SK-N-SH (cell line): ENCODE data around the gene CDK8. TPM values are rescaled to one million over a fixed set of nuclear protein-coding genes. Genes with fewer than 3 reads are reported as not detected.

Source experiments
- CTCF ChIA-PET: fragments of 300-600, 350-600 bp; formaldehyde crosslinking; extraction: SDS; loops from one replicate; lab custom pipeline; 2021; lab: Yijun Ruan, JAX
- POLR2A ChIA-PET: fragments of 350-600 bp; sonication (Branson Sonifier 250); formaldehyde crosslinking; extraction: SDS; loops from one replicate; lab custom pipeline; 2020; ENCODE audit warnings: antibody characterized with exemption, inconsistent platforms; lab: Yijun Ruan, JAX
- DNase-seq: peaks from one replicate; pipeline ENCODE4 v3.0.0; 2012
- H2AFZ ChIP-seq: fragments of 200-600 bp; sonication (generic); 2 replicates; pipeline ENCODE4 v1.8.1; 2016; ENCODE audit warnings: antibody characterized with exemption, mild to moderate bottlenecking, low read depth
- H3F3A ChIP-seq: fragments of 200-600 bp; sonication (generic); replicated peaks from 2 replicates; pipeline ENCODE3; 2016; ENCODE audit warnings: antibody characterized with exemption, mild to moderate bottlenecking; ENCODE audit not compliant: insufficient read depth
- H3K27ac ChIP-seq, 2 experiments: fragments of 200-500 bp in 1 of 2; fragments of 200-600 bp in 1 of 2; sonication (Bioruptor generic) in 1 of 2; sonication (generic), shearing (Covaris generic) in 1 of 2; 2 replicates each; pipeline versions ENCODE4 v1.5.1 to v1.6.1; 2014 to 2016; ENCODE audit warnings: low read depth in 2 of 2, inconsistent platforms in 1 of 2, low read length in 1 of 2, mild to moderate bottlenecking in 1 of 2, mixed read lengths in 1 of 2
- H3K27me3 ChIP-seq: fragments of 200-600 bp; sonication (generic), shearing (Covaris generic); 2 replicates; pipeline ENCODE4 v1.6.1; 2016; ENCODE audit warnings: mixed run types; ENCODE audit not compliant: insufficient read depth
- H3K36me3 ChIP-seq, 2 experiments: fragments of 200-500 bp in 1 of 2; fragments of 200-600 bp in 1 of 2; sonication (Bioruptor generic) in 1 of 2; sonication (generic) in 1 of 2; replicated peaks in 1 of 2; 2 replicates each; pipeline versions ENCODE3 to v1.5.1; 2014 to 2016; ENCODE audit warnings: low read length in 1 of 2, mild to moderate bottlenecking in 1 of 2; ENCODE audit not compliant: insufficient read depth in 2 of 2, control insufficient read depth in 1 of 2
- H3K4me1 ChIP-seq, 2 experiments: fragments of 200-500 bp in 1 of 2; fragments of 200-600 bp in 1 of 2; sonication (Bioruptor generic) in 1 of 2; sonication (generic), shearing (Covaris generic) in 1 of 2; 2 replicates each; pipeline versions ENCODE4 v1.5.1 to v1.6.1; 2014 to 2016; ENCODE audit warnings: low read depth in 1 of 2, low read length in 1 of 2, mixed run types in 1 of 2; ENCODE audit not compliant: insufficient read depth in 2 of 2, control insufficient read depth in 1 of 2
- H3K4me2 ChIP-seq: fragments of 200-600 bp; sonication (generic), shearing (Covaris generic); 2 replicates; pipeline ENCODE4 v1.6.1; 2017; ENCODE audit warnings: mixed run types
- H3K4me3 ChIP-seq, 2 experiments: fragments of 200-500 bp in 1 of 2; fragments of 200-600 bp in 1 of 2; sonication (Bioruptor generic) in 1 of 2; sonication (generic), shearing (Covaris generic) in 1 of 2; 2 replicates each; pipeline versions ENCODE4 v1.5.1 to v1.8.1; 2014 to 2016; ENCODE audit warnings: low read depth in 2 of 2, inconsistent platforms in 1 of 2, low read length in 1 of 2, mild to moderate bottlenecking in 1 of 2, mixed read lengths in 1 of 2, moderate library complexity in 1 of 2
- H3K79me2 ChIP-seq: fragments of 200-600 bp; sonication (generic); 2 replicates; pipeline ENCODE4 v1.8.1; 2017; ENCODE audit warnings: mild to moderate bottlenecking; ENCODE audit not compliant: insufficient read depth
- H3K9ac ChIP-seq: fragments of 200-600 bp; sonication (generic); 2 replicates; pipeline ENCODE4 v1.6.1; 2017; ENCODE audit warnings: mixed run types
- H3K9me2 ChIP-seq: fragments of 200-600 bp; sonication (generic); 2 replicates; pipeline ENCODE4 v1.6.1; 2017; ENCODE audit warnings: mixed run types
- H3K9me3 ChIP-seq: fragments of 200-600 bp; sonication (generic); 2 replicates; pipeline ENCODE4 v1.6.1; 2017; ENCODE audit warnings: mixed run types, mild to moderate bottlenecking, moderate library complexity
- H4K20me1 ChIP-seq: fragments of 200-600 bp; sonication (generic); 2 replicates; pipeline ENCODE4 v1.6.1; 2017; ENCODE audit warnings: mild to moderate bottlenecking, mixed run types; ENCODE audit not compliant: insufficient read depth
- CHD2 ChIP-seq: fragments of 150-350 bp; IDR thresholded peaks from 2 replicates; pipeline ENCODE4 v1.6.1; 2018; ENCODE audit warnings: low read length; ENCODE audit not compliant: partially characterized antibody
- CTCF ChIP-seq: fragments of 200-600 bp; sonication (generic); IDR thresholded peaks from 2 replicates; pipeline ENCODE4 v1.6.1; 2017; ENCODE audit warnings: antibody characterized with exemption, mild to moderate bottlenecking, moderate library complexity
- ELF1 ChIP-seq: IDR thresholded peaks from 2 replicates; pipeline ENCODE4 v1.4.0; 2012
- FOXJ3 ChIP-seq: sonication (generic); formaldehyde crosslinking; IDR thresholded peaks from 2 replicates; pipeline ENCODE4 v1.5.1; 2020; ENCODE audit warnings: mild to moderate bottlenecking, missing genetic modification reagents
- GABPA ChIP-seq: IDR thresholded peaks from 2 replicates; pipeline ENCODE4 v1.4.0; 2012; ENCODE audit warnings: low read depth, mild to moderate bottlenecking
- JUND ChIP-seq: IDR thresholded peaks from 2 replicates; pipeline ENCODE4 v1.4.0; 2012
- MAX ChIP-seq: IDR thresholded peaks from 2 replicates; pipeline ENCODE4 v1.4.0; 2012; ENCODE audit warnings: low read depth
- MEF2A ChIP-seq: IDR thresholded peaks from 2 replicates; pipeline ENCODE4 v1.4.0; 2012; ENCODE audit warnings: low read depth, borderline replicate concordance
- NFIC ChIP-seq: IDR thresholded peaks from 2 replicates; pipeline ENCODE4 v1.4.0; 2012; ENCODE audit warnings: borderline replicate concordance
- NRF1 ChIP-seq: IDR thresholded peaks from 2 replicates; pipeline ENCODE4 v1.6.1; 2012; ENCODE audit warnings: low read depth, mild to moderate bottlenecking, low read length
- RCOR1 ChIP-seq: fragments of 150-350 bp; IDR thresholded peaks from 2 replicates; pipeline ENCODE4 v1.6.1; 2017; ENCODE audit warnings: antibody characterized with exemption, low read length
- RFX5 ChIP-seq: IDR thresholded peaks from 2 replicates; pipeline ENCODE4 v1.6.1; 2012; ENCODE audit warnings: mild to moderate bottlenecking, improper control_type of control experiment, low read length
- SMC3 ChIP-seq: IDR thresholded peaks from 2 replicates; pipeline ENCODE4 v1.6.1; 2012; ENCODE audit warnings: low read depth, low read length, improper control_type of control experiment
- TAF1 ChIP-seq: IDR thresholded peaks from 2 replicates; pipeline ENCODE4 v1.6.1; 2012; ENCODE audit warnings: low read depth, mild to moderate bottlenecking, low read length, moderate library complexity, borderline replicate concordance
- TCF12 ChIP-seq: IDR thresholded peaks from 2 replicates; pipeline ENCODE4 v1.4.0; 2012
- USF1 ChIP-seq: IDR thresholded peaks from 2 replicates; pipeline ENCODE4 v1.4.0; 2012; ENCODE audit warnings: low read depth, borderline replicate concordance
- WGBS: methylation state at CpG from one replicate; pipeline ENCODE4 v1.1.6; 2017; ENCODE audit warnings: low lambda C conversion rate; 5-methylcytosine and 5-hydroxymethylcytosine counted together
- polyA plus RNA-seq, 3 experiments: library from polyadenylated mRNA; depleted of rRNA; stranded (reverse); fragments of >200 nt; gene quantifications; 2 replicates each; pipeline ENCODE4 v1.2.3, GENCODE V29; 2012
- TF ChIP-seq, protein P1 (sequence below): fragments of 150-350 bp; IDR thresholded peaks from 2 replicates; pipeline ENCODE4 v1.6.1; 2017; ENCODE audit warnings: antibody characterized with exemption, low read length, low read depth, borderline replicate concordance
- TF ChIP-seq, protein P2 (sequence below): IDR thresholded peaks from 2 replicates; pipeline ENCODE4 v1.4.0; 2012; ENCODE audit warnings: low read depth, borderline replicate concordance
- TF ChIP-seq, protein P3 (sequence below): fragments of 150-350 bp; IDR thresholded peaks from 2 replicates; pipeline ENCODE4 v1.6.1; 2016; ENCODE audit warnings: mild to moderate bottlenecking, low read depth, low read length

Gene CDK8
- polyA plus RNA-seq, 1 of the 3 experiments (the other 2 are of a cell fraction) = 10.1 TPM

GRCh38 chr13:26440111-26440510 lies 186.2 kb downstream of the CDK8 start:
- no peak overlapping the region for H2AFZ ChIP-seq
- ChIA-PET CTCF (interaction anchor here (0.6 kb wide), 1 partner anchor 107 kb away, joined by 3 read pairs; no protein-coding TSS in a partner anchor), POLR2A (no interaction called here)
- H3K27ac ChIP-seq = no peak overlapping the region
- no peaks in the 10 kb centered on the region for H3K79me2 ChIP-seq
- H3K4me3 ChIP-seq = no peak overlapping the region
- no peak overlapping the region for H3K4me2 ChIP-seq
- H3K4me1 ChIP-seq = no peaks in the 10 kb centered on the region
- H3K27me3 ChIP-seq = no peaks in the 10 kb centered on the region
- no peak overlapping the region for H3K9ac ChIP-seq
- H3K9me2 ChIP-seq = no peaks in the 10 kb centered on the region
- DNase-seq = no peak
- TF ChIP-seq USF1 (no peak), TAF1 (no peak), ELF1 (no peak)
- TF ChIP-seq, protein P1, sequence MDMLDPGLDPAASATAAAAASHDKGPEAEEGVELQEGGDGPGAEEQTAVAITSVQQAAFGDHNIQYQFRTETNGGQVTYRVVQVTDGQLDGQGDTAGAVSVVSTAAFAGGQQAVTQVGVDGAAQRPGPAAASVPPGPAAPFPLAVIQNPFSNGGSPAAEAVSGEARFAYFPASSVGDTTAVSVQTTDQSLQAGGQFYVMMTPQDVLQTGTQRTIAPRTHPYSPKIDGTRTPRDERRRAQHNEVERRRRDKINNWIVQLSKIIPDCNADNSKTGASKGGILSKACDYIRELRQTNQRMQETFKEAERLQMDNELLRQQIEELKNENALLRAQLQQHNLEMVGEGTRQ = no peak
- peaks cover 17% of the 10 kb centered on the region for H3K9me3 ChIP-seq
- H3K36me3 ChIP-seq = no peaks in the 10 kb centered on the region
- H3F3A ChIP-seq = no peaks in the 10 kb centered on the region
- WGBS = 13% methylated on average over 3 of the region's 3 CpGs
- no peaks in the 10 kb centered on the region for H4K20me1 ChIP-seq

DNA sequence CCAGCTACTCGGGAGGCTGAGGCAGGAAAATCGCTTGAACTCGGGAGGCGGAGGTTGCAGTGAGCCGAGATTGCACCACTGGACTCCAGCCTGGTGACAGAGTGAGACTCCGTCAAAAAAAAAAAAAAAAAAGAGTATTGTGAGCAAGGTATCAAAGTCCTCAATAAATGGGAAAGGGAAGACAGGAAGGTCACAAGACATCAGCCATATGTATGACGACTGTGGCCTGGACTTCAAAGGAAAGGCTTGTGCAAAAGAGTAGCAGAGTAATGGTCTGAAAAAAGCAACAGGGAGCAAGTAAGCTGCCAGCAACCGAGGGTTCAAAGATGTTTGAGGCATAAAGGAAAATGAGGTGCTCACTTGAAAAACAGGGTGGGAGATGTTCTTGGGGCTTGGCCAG lies 187.5 kb downstream of the CDK8 start:
- no peak for DNase-seq
- Histone ChIP-seq H3K9ac (no peak overlapping the region), H3K27ac (no peak overlapping the region), H3K36me3 (no peaks in the 10 kb centered on the region), H2AFZ (no peak overlapping the region), H3K9me3 (peaks cover 10% of the 10 kb centered on the region; the same call in 1 of the 2 replicates), H3K4me1 (no peaks in the 10 kb centered on the region), H3K9me2 (no peaks in the 10 kb centered on the region), H3K4me3 (no peak overlapping the region), H3K4me2 (no peak overlapping the region), H3K27me3 (no peaks in the 10 kb centered on the region), H3K79me2 (no peaks in the 10 kb centered on the region), H4K20me1 (no peaks in the 10 kb centered on the region), H3F3A (no peaks in the 10 kb centered on the region)
- WGBS = 42% methylated on average over 8 of the region's 8 CpGs
- POLR2A ChIA-PET = no interaction called here
- CTCF ChIA-PET = no interaction called here
- TF ChIP-seq NFIC (no peak), TCF12 (no peak), SMC3 (no peak), JUND (no peak), CHD2 (no peak), CTCF (no peak), FOXJ3 (CRISPR knock-in tag) (no peak), NRF1 (no peak), USF1 (no peak), RFX5 (no peak), MEF2A (no peak), MAX (no peak), GABPA (no peak), ELF1 (no peak), RCOR1 (no peak), TAF1 (no peak)
- TF ChIP-seq, protein P2, sequence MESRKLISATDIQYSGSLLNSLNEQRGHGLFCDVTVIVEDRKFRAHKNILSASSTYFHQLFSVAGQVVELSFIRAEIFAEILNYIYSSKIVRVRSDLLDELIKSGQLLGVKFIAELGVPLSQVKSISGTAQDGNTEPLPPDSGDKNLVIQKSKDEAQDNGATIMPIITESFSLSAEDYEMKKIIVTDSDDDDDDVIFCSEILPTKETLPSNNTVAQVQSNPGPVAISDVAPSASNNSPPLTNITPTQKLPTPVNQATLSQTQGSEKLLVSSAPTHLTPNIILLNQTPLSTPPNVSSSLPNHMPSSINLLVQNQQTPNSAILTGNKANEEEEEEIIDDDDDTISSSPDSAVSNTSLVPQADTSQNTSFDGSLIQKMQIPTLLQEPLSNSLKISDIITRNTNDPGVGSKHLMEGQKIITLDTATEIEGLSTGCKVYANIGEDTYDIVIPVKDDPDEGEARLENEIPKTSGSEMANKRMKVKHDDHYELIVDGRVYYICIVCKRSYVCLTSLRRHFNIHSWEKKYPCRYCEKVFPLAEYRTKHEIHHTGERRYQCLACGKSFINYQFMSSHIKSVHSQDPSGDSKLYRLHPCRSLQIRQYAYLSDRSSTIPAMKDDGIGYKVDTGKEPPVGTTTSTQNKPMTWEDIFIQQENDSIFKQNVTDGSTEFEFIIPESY = no peak
- TF ChIP-seq, protein P3, sequence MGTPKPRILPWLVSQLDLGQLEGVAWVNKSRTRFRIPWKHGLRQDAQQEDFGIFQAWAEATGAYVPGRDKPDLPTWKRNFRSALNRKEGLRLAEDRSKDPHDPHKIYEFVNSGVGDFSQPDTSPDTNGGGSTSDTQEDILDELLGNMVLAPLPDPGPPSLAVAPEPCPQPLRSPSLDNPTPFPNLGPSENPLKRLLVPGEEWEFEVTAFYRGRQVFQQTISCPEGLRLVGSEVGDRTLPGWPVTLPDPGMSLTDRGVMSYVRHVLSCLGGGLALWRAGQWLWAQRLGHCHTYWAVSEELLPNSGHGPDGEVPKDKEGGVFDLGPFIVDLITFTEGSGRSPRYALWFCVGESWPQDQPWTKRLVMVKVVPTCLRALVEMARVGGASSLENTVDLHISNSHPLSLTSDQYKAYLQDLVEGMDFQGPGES = no peak
- TF ChIP-seq, protein P1 = no peak
